ENCODE results near the gene PLXNA2.

Gene PLXNA2

DNA sequence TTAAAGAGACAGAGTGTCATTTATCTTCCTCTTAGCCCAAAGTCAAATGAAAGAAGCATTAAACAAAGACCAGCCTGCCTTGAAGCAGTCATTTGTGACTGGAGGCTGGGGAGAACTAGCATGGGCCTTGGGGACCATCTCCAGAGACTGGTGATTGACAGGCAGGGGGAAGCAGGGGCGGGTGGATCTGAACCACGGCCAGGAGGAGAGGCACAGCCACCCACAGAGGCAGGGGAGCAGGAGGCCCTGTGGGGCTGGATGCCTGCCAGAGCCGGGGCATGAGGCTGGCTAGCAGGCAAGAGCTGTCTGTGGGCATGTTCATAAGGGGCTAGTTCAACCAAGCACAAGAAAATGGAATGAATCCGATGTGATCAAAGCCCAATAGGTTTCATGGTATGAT, 73.9 kb downstream of the PLXNA2 start:
- peaks cover 16% of the 10 kb centered on the region for H3K4me1 ChIP-seq (ENCODE audit: control insufficient read depth, insufficient read depth, low read length, poor library complexity, severe bottlenecking)
- WGBS, 2 experiments (ENCODE audit: insufficient coverage in 2 of 2), result 49 to 59% methylated on average over 3 to 4 of the region's 4 CpGs
- H3K27ac ChIP-seq (ENCODE audit: low read depth, low read length, severe bottlenecking), result no peak overlapping the region
- no peak overlapping the region for H3K4me3 ChIP-seq (ENCODE audit: extremely low read depth, insufficient read depth, low read length, poor library complexity, severe bottlenecking)
- H3K9me3 ChIP-seq (ENCODE audit: control insufficient read depth, low read length), result no peaks in the 10 kb centered on the region
- peaks cover 55% of the 10 kb centered on the region for H3K36me3 ChIP-seq (ENCODE audit: control insufficient read depth, insufficient read depth, low read length)

DNA sequence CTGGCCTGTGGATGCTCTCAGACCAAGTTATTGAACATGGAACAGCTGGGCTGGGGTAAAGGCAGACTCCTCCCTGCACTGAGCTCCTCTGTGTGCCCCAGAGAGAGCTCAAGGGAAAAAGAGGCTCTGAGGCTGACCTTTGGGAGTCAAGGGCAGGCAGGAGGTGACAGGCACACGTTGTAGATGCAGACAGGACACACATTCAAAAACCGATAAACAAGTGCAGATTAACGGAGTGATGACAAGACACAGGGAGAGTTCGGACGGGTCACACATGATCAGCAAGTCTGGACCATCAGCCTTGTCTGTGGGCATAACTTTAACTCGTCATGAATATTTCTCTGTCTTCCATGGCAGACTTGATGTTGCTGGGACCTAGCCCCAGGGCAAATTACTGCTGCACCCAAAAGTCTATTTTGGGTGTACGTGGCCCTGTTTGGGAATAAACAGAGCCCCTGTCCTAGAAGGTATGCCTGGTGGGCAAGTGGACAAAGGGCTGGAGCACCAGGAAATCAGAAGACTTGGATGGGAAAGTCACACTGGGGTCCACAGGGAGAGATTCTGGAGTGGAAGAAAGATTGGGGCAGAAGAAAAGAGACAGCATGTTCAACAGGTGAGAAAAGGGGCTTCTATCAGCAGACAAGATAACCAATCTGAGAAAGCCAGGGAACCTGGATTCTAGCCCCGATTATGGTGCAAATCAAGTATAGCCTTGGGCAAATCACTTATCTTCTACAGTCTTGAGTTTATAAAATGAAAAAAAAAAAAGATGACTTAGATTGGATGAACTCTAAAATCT, 74.9 kb downstream of the PLXNA2 start:
- no peak overlapping the region for H3K27ac ChIP-seq (ENCODE audit: low read depth, low read length, severe bottlenecking)
- peaks cover 56% of the 10 kb centered on the region for H3K36me3 ChIP-seq (ENCODE audit: control insufficient read depth, insufficient read depth, low read length)
- no peak overlapping the region for H3K4me3 ChIP-seq (ENCODE audit: extremely low read depth, insufficient read depth, low read length, poor library complexity, severe bottlenecking)
- peaks cover 16% of the 10 kb centered on the region for H3K4me1 ChIP-seq (ENCODE audit: control insufficient read depth, insufficient read depth, low read length, poor library complexity, severe bottlenecking)
- WGBS, 2 experiments (ENCODE audit: insufficient coverage in 2 of 2), result 93 to 94% methylated on average over 7 to 8 of the region's 8 CpGs
- H3K9me3 ChIP-seq (ENCODE audit: control insufficient read depth, low read length), result no peaks in the 10 kb centered on the region

DNA sequence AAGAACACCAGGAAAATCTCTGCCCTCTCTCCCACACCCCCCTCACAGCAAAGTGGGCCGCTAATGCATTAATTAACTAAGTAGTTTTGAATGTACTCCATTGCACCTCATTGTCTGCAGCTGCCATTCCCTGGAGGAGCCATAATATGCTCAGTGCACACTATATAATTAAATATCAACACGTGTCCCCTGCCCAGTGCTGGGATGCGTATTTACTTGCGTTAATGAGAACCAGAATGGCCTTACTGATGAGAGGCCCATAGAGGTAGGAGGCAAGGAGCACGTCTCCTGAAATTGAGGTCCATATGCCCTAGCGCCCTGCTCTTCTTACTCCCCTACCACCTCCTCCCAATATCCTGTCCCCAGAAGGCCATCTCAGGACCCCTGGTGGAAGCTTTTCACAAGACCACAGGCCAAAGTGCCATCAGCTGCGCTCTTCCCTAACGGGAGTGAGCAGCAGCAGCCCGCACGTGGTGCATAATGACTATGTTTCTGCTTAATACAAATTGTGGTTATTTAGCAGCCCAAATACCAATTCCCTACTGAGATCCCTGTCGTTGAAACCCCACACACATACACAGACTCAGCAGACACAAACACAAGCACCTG, 76.8 kb downstream of the PLXNA2 start:
- Histone ChIP-seq H3K4me3 (ENCODE audit: extremely low read depth, insufficient read depth, low read length, poor library complexity, severe bottlenecking) (no peak overlapping the region), H3K4me1 (ENCODE audit: control insufficient read depth, insufficient read depth, low read length, poor library complexity, severe bottlenecking) (peaks cover 10% of the 10 kb centered on the region), H3K9me3 (ENCODE audit: control insufficient read depth, low read length) (no peaks in the 10 kb centered on the region), H3K36me3 (ENCODE audit: control insufficient read depth, insufficient read depth, low read length) (peaks cover 47% of the 10 kb centered on the region), H3K27ac (ENCODE audit: low read depth, low read length, severe bottlenecking) (no peak overlapping the region)
- 89 to 100% methylated on average over 3 to 6 of the region's 11 CpGs for WGBS, 2 experiments (ENCODE audit: insufficient coverage in 2 of 2)

DNA sequence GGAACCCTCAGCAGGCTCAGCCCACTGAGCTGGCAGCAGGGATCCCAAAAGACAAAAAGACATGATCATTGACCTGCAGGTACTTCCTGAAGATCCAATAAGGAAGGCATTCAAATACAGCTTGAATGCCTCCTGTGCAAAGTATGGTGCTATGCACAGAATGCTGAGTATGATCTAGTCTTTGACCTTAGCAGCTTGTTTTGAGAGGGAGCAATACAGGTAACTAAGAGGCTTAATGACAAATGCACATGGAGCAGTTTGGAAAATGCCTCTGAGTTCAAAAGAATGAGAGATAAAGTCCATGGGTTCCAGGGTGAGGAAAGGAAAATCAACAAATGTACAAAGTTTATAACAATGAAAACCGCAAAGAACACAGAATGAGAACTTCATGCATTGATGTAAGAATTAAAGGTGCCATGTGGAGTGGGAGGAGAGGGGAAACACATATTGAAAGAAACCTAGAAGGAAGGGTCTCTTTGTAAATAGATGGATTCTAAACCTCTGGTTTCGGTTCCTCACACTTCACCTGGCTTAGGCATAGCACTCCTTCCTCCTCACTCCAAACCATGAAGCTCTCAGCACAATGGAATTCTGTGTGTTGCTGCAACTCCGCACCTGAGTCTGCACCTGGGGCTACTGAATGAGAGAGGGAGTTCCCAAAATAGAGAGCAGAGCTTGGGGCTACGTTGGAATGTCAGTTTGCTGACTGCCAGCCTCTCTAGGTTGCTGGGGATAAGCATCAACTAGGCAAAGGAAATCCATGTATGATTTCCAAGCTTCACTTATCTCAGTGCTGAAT, 77.6 kb downstream of the PLXNA2 start:
- WGBS, 2 experiments (ENCODE audit: insufficient coverage in 2 of 2), result 61 to 89% methylated on average over 3 of the region's 4 CpGs
- peaks cover 16% of the 10 kb centered on the region for H3K4me1 ChIP-seq (ENCODE audit: control insufficient read depth, insufficient read depth, low read length, poor library complexity, severe bottlenecking)

DNA sequence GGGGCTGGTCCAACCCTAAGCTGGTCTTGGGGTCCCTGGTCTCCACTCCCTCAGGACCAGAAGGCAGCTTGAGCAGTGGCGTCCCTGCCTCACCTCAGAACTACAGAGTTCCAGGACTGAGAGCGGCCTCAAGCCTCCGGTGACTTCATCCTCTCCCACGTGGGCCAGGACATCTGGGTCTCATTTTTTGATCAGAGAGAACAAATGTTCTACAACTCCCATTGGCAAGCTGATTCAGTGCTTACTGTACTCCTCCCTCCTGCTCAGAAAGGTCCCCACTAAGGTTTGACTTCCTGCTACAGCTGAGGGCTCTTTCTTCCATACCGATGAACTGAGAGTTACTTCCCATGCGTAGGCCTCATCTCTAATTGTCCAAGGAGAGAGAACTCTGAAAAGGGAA, 78.5 kb downstream of the PLXNA2 start:
- Histone ChIP-seq H3K4me1 (ENCODE audit: control insufficient read depth, insufficient read depth, low read length, poor library complexity, severe bottlenecking) (peaks cover 24% of the 10 kb centered on the region), H3K4me3 (ENCODE audit: extremely low read depth, insufficient read depth, low read length, poor library complexity, severe bottlenecking) (no peak overlapping the region), H3K36me3 (ENCODE audit: control insufficient read depth, insufficient read depth, low read length) (peaks cover 39% of the 10 kb centered on the region), H3K9me3 (ENCODE audit: control insufficient read depth, low read length) (no peaks in the 10 kb centered on the region), H3K27ac (ENCODE audit: low read depth, low read length, severe bottlenecking) (no peak overlapping the region)
- WGBS, 2 experiments (ENCODE audit: insufficient coverage in 2 of 2), result 96 to 98% methylated on average over 5 of the region's 6 CpGs

More for the DNA sequence above, 77.6 kb downstream of the PLXNA2 start:
- Histone ChIP-seq H3K9me3 (ENCODE audit: control insufficient read depth, low read length) (no peaks in the 10 kb centered on the region), H3K36me3 (ENCODE audit: control insufficient read depth, insufficient read depth, low read length) (peaks cover 41% of the 10 kb centered on the region), H3K27ac (ENCODE audit: low read depth, low read length, severe bottlenecking) (no peak overlapping the region), H3K4me3 (ENCODE audit: extremely low read depth, insufficient read depth, low read length, poor library complexity, severe bottlenecking) (no peak overlapping the region)

DNA sequence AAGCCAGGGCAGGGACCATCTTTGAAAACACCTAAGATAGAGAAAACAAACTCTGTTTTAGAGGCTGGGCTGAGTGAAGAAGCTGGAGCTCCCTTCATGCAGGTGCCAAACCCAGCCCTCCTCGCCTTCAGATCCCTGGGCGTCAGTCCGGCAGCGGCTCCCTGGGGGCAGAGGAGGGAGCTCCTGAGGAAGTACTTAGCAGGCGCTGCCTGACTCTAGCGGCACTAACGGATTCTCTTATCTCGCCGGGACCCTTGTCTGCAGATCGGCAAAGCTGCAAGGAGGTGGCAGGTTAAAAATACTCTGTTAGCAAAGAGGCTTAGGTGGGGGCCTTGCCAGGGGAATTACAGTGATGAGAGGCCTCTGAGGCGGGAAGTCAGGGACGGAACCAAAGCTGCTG, 79.6 kb downstream of the PLXNA2 start:
- H3K36me3 ChIP-seq (ENCODE audit: control insufficient read depth, insufficient read depth, low read length), result peaks cover 39% of the 10 kb centered on the region
- H3K4me3 ChIP-seq (ENCODE audit: extremely low read depth, insufficient read depth, low read length, poor library complexity, severe bottlenecking), result no peak overlapping the region

DNA sequence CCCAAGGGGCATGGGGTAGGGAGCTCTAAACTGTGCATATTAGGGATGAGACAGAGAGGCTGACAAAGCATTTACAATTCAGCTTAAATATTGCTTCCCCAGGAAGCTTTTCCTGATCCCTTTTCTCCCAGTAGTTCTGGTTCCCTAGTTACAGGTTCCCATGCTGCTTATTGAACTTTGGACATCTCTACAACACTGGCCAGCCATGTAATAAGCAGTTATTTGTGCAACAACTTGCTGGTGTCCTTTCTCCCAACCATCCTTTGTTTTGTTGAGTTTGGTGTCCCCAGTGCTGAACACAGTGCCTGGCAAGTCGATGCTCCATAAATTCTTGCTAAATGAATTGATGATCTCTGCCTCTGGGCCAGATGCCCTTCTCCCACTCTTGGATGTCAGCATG, 80.6 kb downstream of the PLXNA2 start:
- Histone ChIP-seq H3K4me1 (ENCODE audit: control insufficient read depth, insufficient read depth, low read length, poor library complexity, severe bottlenecking) (peaks cover 46% of the 10 kb centered on the region), H3K36me3 (ENCODE audit: control insufficient read depth, insufficient read depth, low read length) (peaks cover 34% of the 10 kb centered on the region), H3K9me3 (ENCODE audit: control insufficient read depth, low read length) (no peaks in the 10 kb centered on the region), H3K27ac (ENCODE audit: low read depth, low read length, severe bottlenecking) (no peak overlapping the region), H3K4me3 (ENCODE audit: extremely low read depth, insufficient read depth, low read length, poor library complexity, severe bottlenecking) (no peak overlapping the region)
- WGBS, 2 experiments (ENCODE audit: insufficient coverage in 2 of 2), result 86 to 91% methylated on average over 1 of the region's 1 CpG

More for the DNA sequence above, 79.6 kb downstream of the PLXNA2 start:
- peaks cover 35% of the 10 kb centered on the region for H3K4me1 ChIP-seq (ENCODE audit: control insufficient read depth, insufficient read depth, low read length, poor library complexity, severe bottlenecking)
- 62 to 71% methylated on average over 12 of the region's 12 CpGs for WGBS, 2 experiments (ENCODE audit: insufficient coverage in 2 of 2)
- no peaks in the 10 kb centered on the region for H3K9me3 ChIP-seq (ENCODE audit: control insufficient read depth, low read length)
- no peak overlapping the region for H3K27ac ChIP-seq (ENCODE audit: low read depth, low read length, severe bottlenecking)

DNA sequence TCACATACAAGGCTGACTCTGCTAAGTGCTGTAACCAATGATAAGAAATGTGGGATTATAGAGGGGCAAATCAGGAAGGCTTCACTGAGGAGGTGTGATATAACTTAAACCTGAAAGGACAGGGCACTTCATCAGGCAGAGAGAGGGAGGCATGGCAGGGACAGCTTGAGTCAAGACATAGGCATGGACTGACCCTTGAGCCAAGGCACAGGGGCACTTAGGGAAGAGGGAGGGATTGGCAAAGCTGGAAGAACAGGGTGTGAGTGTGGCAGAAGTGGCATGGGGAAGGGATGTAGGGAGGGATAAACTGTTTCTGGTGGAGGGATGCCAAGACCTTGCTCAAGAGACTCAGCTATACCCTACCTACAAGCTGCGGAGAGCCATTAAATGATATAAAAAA, 81.3 kb downstream of the PLXNA2 start:
- no peak overlapping the region for H3K4me3 ChIP-seq (ENCODE audit: extremely low read depth, insufficient read depth, low read length, poor library complexity, severe bottlenecking)
- peaks cover 52% of the 10 kb centered on the region for H3K4me1 ChIP-seq (ENCODE audit: control insufficient read depth, insufficient read depth, low read length, poor library complexity, severe bottlenecking)
- no peaks in the 10 kb centered on the region for H3K9me3 ChIP-seq (ENCODE audit: control insufficient read depth, low read length)
- WGBS, 2 experiments (ENCODE audit: insufficient coverage in 2 of 2), result no CpG with 5 or more reads among the region's 1 CpG
- H3K36me3 ChIP-seq (ENCODE audit: control insufficient read depth, insufficient read depth, low read length), result peaks cover 34% of the 10 kb centered on the region
- H3K27ac ChIP-seq (ENCODE audit: low read depth, low read length, severe bottlenecking), result no peak overlapping the region

DNA sequence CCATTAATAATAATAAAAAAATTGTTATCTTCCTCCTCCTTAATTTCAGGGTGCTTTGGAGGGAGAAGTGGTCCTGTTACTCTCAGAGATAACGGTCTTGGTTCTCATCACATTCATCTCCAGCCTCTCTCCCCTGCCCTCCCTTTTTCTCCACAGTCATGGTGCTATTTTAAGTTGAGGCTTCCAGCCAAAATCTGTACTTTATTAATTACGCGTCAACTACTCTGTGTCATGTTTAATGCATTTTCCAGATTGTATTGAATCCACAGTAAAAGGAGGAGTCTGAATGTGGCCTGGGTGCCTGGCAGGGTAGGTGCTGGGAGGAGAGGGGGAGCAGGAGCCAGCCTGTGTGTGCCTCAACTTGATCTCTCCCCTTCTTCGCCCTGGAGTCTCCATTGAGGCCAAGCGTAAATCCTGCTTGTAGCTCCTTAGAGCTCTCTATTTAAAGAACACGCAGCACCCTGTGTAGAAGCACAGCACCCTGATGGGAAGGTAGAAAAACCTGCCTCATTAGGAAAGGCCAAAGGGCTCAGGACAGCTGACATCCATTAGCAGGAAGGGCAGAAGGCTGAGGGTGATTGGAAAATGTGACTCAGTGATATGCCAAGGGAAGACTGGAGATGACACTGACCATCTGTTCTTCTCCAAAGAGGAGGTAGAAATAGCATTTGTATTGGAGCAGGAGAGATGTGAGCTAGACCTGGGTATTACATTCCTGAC, 82.4 kb downstream of the PLXNA2 start:
- Histone ChIP-seq H3K27ac (ENCODE audit: low read depth, low read length, severe bottlenecking) (peak overlapping the region; percentile 19), H3K4me3 (ENCODE audit: extremely low read depth, insufficient read depth, low read length, poor library complexity, severe bottlenecking) (no peak overlapping the region), H3K9me3 (ENCODE audit: control insufficient read depth, low read length) (no peaks in the 10 kb centered on the region), H3K4me1 (ENCODE audit: control insufficient read depth, insufficient read depth, low read length, poor library complexity, severe bottlenecking) (peaks cover 52% of the 10 kb centered on the region), H3K36me3 (ENCODE audit: control insufficient read depth, insufficient read depth, low read length) (peaks cover 41% of the 10 kb centered on the region)
- 87 to 91% methylated on average over 2 to 3 of the region's 6 CpGs for WGBS, 2 experiments (ENCODE audit: insufficient coverage in 2 of 2)

DNA sequence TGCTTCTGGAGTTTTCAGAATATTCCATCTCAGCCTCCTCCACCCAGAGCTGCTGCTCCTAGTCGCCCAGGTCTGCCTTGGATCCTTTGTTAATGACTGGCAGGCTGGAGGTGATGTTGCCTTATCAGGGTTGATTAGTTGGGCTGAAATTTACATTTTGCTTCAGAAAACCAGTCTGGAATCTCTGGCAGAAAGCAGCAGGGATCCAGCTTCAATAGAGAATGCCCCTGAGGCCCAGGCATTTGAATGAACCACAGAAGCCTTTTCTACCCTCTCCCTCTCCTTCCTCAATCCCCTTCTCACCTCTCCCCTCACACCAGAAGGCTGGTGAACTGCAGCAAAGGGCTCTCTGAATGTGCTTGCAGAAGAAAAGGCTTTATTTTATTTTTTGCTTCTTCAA, 83.2 kb downstream of the PLXNA2 start:
- peaks cover 39% of the 10 kb centered on the region for H3K36me3 ChIP-seq (ENCODE audit: control insufficient read depth, insufficient read depth, low read length)
- WGBS, 2 experiments (ENCODE audit: insufficient coverage in 2 of 2), result no CpG with 5 or more reads among the region's 1 CpG
- H3K9me3 ChIP-seq (ENCODE audit: control insufficient read depth, low read length), result no peaks in the 10 kb centered on the region
- no peak overlapping the region for H3K4me3 ChIP-seq (ENCODE audit: extremely low read depth, insufficient read depth, low read length, poor library complexity, severe bottlenecking)
- no peak overlapping the region for H3K27ac ChIP-seq (ENCODE audit: low read depth, low read length, severe bottlenecking)
- peaks cover 49% of the 10 kb centered on the region for H3K4me1 ChIP-seq (ENCODE audit: control insufficient read depth, insufficient read depth, low read length, poor library complexity, severe bottlenecking)
